CD4-positive, CD25-positive, alpha-beta regulatory T cell (primary cell): ENCODE data around the gene CYP2D6. TPM values are rescaled to one million over a fixed set of nuclear protein-coding genes. Genes with fewer than 3 reads are reported as not detected.
"Not testable (repeated sequence)": the region's sequence is repeated elsewhere in the genome, so short reads cannot be mapped to it uniquely, and the experiment has no call there.

Experiments used
- ATAC-seq, 2 donors: fragments of 150-1000 bp; cut with Tn5 transposase; one replicate each; pipeline ENCODE4 v1.10.0; 2021; ENCODE audit warnings: low read depth in 2 of 2, moderate number of reproducible peaks in 2 of 2, moderate library complexity in 1 of 2
- DNase-seq, 3 donors: peaks; one replicate each; pipeline versions ENCODE4 v3.0.0 to v3.0.0-alpha.2; 2012 to 2022; ENCODE audit warnings: mixed read lengths in 1 of 3
- H3K27ac ChIP-seq: one replicate; pipeline ENCODE4 v1.7.0; 2013; ENCODE audit warnings: mild to moderate bottlenecking, low read length; ENCODE audit not compliant: insufficient read depth, poor library complexity, severe bottlenecking
- H3K27me3 ChIP-seq: one replicate; pipeline ENCODE4 v1.7.0; 2013; ENCODE audit warnings: low read length; ENCODE audit not compliant: control insufficient read depth, insufficient read depth
- H3K36me3 ChIP-seq: one replicate; pipeline ENCODE4 v1.7.0; 2013; ENCODE audit warnings: mild to moderate bottlenecking, low read length, moderate library complexity; ENCODE audit not compliant: control insufficient read depth, insufficient read depth
- H3K4me1 ChIP-seq: 2 replicates; pipeline ENCODE4 v1.7.0; 2013; ENCODE audit warnings: mild to moderate bottlenecking, low read length; ENCODE audit not compliant: insufficient read depth, control insufficient read depth, poor library complexity, severe bottlenecking
- H3K4me3 ChIP-seq: one replicate; pipeline ENCODE4 v1.7.0; 2013; ENCODE audit warnings: low read depth, mild to moderate bottlenecking, low read length, moderate library complexity
- H3K9me3 ChIP-seq, 2 experiments: 1 replicate in 1 of 2; 2 replicates in 1 of 2; pipeline ENCODE4 v1.7.0; 2013; ENCODE audit warnings: low read length in 2 of 2, mild to moderate bottlenecking in 1 of 2, moderate library complexity in 1 of 2; ENCODE audit not compliant: control insufficient read depth in 2 of 2
- H3K27ac Mint-ChIP-seq, 3 donors: one replicate each; pipeline ENCODE4 v1.8.0; 2020 to 2022; ENCODE audit warnings: mild to moderate bottlenecking in 3 of 3, mixed read lengths in 3 of 3, moderate library complexity in 2 of 3
- H3K27me3 Mint-ChIP-seq: one replicate; pipeline ENCODE4 v1.8.0; 2022; ENCODE audit warnings: mild to moderate bottlenecking, mixed read lengths
- H3K36me3 Mint-ChIP-seq: one replicate; pipeline ENCODE4 v1.8.0; 2020; ENCODE audit warnings: mixed read lengths
- H3K4me1 Mint-ChIP-seq, 4 donors: one replicate each; pipeline ENCODE4 v1.8.0; 2020 to 2022; ENCODE audit warnings: mixed read lengths in 4 of 4, mild to moderate bottlenecking in 1 of 4
- H3K4me3 Mint-ChIP-seq, 4 donors: one replicate each; pipeline ENCODE4 v1.8.0; 2020 to 2022; ENCODE audit warnings: mild to moderate bottlenecking in 4 of 4, mixed read lengths in 4 of 4, moderate library complexity in 3 of 4
- H3K9me3 Mint-ChIP-seq, 7 donors: one replicate each; pipeline ENCODE4 v1.8.0; 2020 to 2022; ENCODE audit warnings: mixed read lengths in 7 of 7, mild to moderate bottlenecking in 3 of 7, moderate library complexity in 2 of 7
- polyA plus RNA-seq, 4 donors: library from polyadenylated mRNA; unstranded; fragments of 300-500 nt; fragmentation: Illumina TruSeq; gene quantifications; one replicate each; pipeline ENCODE4 v1.2.3, GENCODE V29; 2021
- total RNA-seq: library from RNA; stranded (reverse); gene quantifications from one replicate; pipeline ENCODE4 v1.2.3, GENCODE V29; 2022

CYP2D6 gene
- total and polyA plus RNA-seq, 5 donors from 2014 or later: 0.17 to 9.0 (median 0.26) TPM; not detected in 2

GRCh38 chr22:42143859-42144822, 13.5 kb upstream of the CYP2D6 start:
- H3K4me3 ChIP-seq, H3K4me1 Mint-ChIP-seq, H3K27ac ChIP-seq, H3K9me3 Mint-ChIP-seq, H3K27me3 ChIP-seq, H3K4me3 Mint-ChIP-seq, H3K27me3 Mint-ChIP-seq, DNase-seq, H3K27ac Mint-ChIP-seq, H3K9me3 ChIP-seq, ATAC-seq, H3K4me1 ChIP-seq, H3K36me3 ChIP-seq: not testable (repeated sequence)
- peaks cover 27% of the 10 kb centered on the region for H3K36me3 Mint-ChIP-seq

GRCh38 chr22:42142771-42143461, 12.3 kb upstream of the CYP2D6 start:
- H3K9me3 ChIP-seq: no peaks in the 10 kb centered on the region
- no peaks in the 10 kb centered on the region for H3K4me1 ChIP-seq
- H3K27me3 ChIP-seq: no peaks in the 10 kb centered on the region
- no peak overlapping the region for H3K27ac ChIP-seq
- H3K36me3 ChIP-seq: peaks cover 3% of the 10 kb centered on the region
- H3K4me1 Mint-ChIP-seq: peaks cover 0 to 4% (median 0%) of the 10 kb centered on the region in 4 donors
- H3K9me3 Mint-ChIP-seq: no peaks in the 10 kb centered on the region
- DNase-seq (no peak), ATAC-seq (no peak)
- no peak overlapping the region for H3K27ac Mint-ChIP-seq
- no peak overlapping the region for H3K4me3 Mint-ChIP-seq
- no peak overlapping the region for H3K4me3 ChIP-seq
- peaks cover 26% of the 10 kb centered on the region for H3K36me3 Mint-ChIP-seq
- no peaks in the 10 kb centered on the region for H3K27me3 Mint-ChIP-seq

GRCh38 chr22:42141307-42142057, 10.9 kb upstream of the CYP2D6 start:
- DNase-seq, H3K9me3 ChIP-seq, H3K36me3 ChIP-seq, H3K4me3 Mint-ChIP-seq, H3K27me3 ChIP-seq, H3K27ac ChIP-seq, H3K4me3 ChIP-seq, H3K4me1 Mint-ChIP-seq, H3K4me1 ChIP-seq, H3K27me3 Mint-ChIP-seq, ATAC-seq, H3K9me3 Mint-ChIP-seq: not testable (repeated sequence)
- H3K27ac Mint-ChIP-seq: peak overlapping the region in 1 of 3 donors; percentile 40
- peaks cover 16% of the 10 kb centered on the region for H3K36me3 Mint-ChIP-seq

GRCh38 chr22:42140153-42140552, 9.5 kb upstream of the CYP2D6 start:
- H3K4me1 ChIP-seq, DNase-seq, H3K4me1 Mint-ChIP-seq, H3K27me3 Mint-ChIP-seq, H3K27me3 ChIP-seq, H3K4me3 ChIP-seq, H3K36me3 ChIP-seq, H3K27ac ChIP-seq, H3K27ac Mint-ChIP-seq, H3K9me3 ChIP-seq, H3K9me3 Mint-ChIP-seq, ATAC-seq, H3K4me3 Mint-ChIP-seq: not testable (repeated sequence)
- H3K36me3 Mint-ChIP-seq: peaks cover 15% of the 10 kb centered on the region

GRCh38 chr22:42139508-42139907, 8.9 kb upstream of the CYP2D6 start:
- not testable (repeated sequence) for H3K27ac Mint-ChIP-seq, H3K36me3 ChIP-seq, ATAC-seq, H3K4me1 Mint-ChIP-seq, DNase-seq, H3K27me3 ChIP-seq, H3K4me3 ChIP-seq, H3K27me3 Mint-ChIP-seq, H3K4me1 ChIP-seq, H3K9me3 Mint-ChIP-seq, H3K4me3 Mint-ChIP-seq, H3K9me3 ChIP-seq, H3K27ac ChIP-seq
- H3K36me3 Mint-ChIP-seq: peaks cover 11% of the 10 kb centered on the region

GRCh38 chr22:42138972-42139371, 8.4 kb upstream of the CYP2D6 start:
- Histone ChIP-seq H3K27ac (no peak overlapping the region), H3K27me3 (no peaks in the 10 kb centered on the region), H3K9me3 (no peaks in the 10 kb centered on the region), H3K4me1 (no peaks in the 10 kb centered on the region), H3K4me3 (no peak overlapping the region), H3K36me3 (no peaks in the 10 kb centered on the region)
- no peak overlapping the region for H3K4me3 Mint-ChIP-seq
- H3K27ac Mint-ChIP-seq: no peak overlapping the region
- peaks cover 11% of the 10 kb centered on the region for H3K36me3 Mint-ChIP-seq
- DNase-seq (no peak), ATAC-seq (no peak)
- H3K9me3 Mint-ChIP-seq: no peaks in the 10 kb centered on the region
- no peaks in the 10 kb centered on the region for H3K27me3 Mint-ChIP-seq
- H3K4me1 Mint-ChIP-seq: no peaks in the 10 kb centered on the region

- ATAC-seq: no peak
- Histone ChIP-seq H3K36me3 (no peaks in the 10 kb centered on the region), H3K27me3 (no peaks in the 10 kb centered on the region), H3K4me1 (no peaks in the 10 kb centered on the region), H3K9me3 (no peaks in the 10 kb centered on the region), H3K4me3 (no peak overlapping the region), H3K27ac (no peak overlapping the region)
- peaks cover 11% of the 10 kb centered on the region for H3K36me3 Mint-ChIP-seq
- no peak overlapping the region for H3K27ac Mint-ChIP-seq
- H3K4me1 Mint-ChIP-seq: no peaks in the 10 kb centered on the region
- no peaks in the 10 kb centered on the region for H3K27me3 Mint-ChIP-seq
- no peak for DNase-seq
- H3K9me3 Mint-ChIP-seq: no peaks in the 10 kb centered on the region
- no peak overlapping the region for H3K4me3 Mint-ChIP-seq
Observed at GRCh38 chr22:42138122-42138770, 7.6 kb upstream of the CYP2D6 start.
